Loucy (cell line): Measurements from ENCODE around the gene VAV2.

Experiments used
- H2AFZ ChIP-seq: fragments of 200-600 bp; sonication (generic); 2 replicates; pipeline ENCODE4 v1.6.0; 2016; ENCODE audit warnings: antibody characterized with exemption, mild to moderate bottlenecking, low read length, moderate library complexity
- H3F3A ChIP-seq: fragments of 200-600 bp; 2 replicates; pipeline ENCODE4 v1.6.0; 2016; ENCODE audit warnings: antibody characterized with exemption, low read depth, mild to moderate bottlenecking
- H3K27me3 ChIP-seq: fragments of 200-600 bp; sonication (generic); 2 replicates; pipeline ENCODE4 v1.6.1; 2014; ENCODE audit warnings: low read length, mild to moderate bottlenecking; ENCODE audit not compliant: insufficient read depth, poor library complexity, severe bottlenecking
- H3K36me3 ChIP-seq: fragments of 200-600 bp; sonication (generic); 2 replicates; pipeline ENCODE4 v1.6.1; 2016; ENCODE audit warnings: low read length; ENCODE audit not compliant: insufficient read depth
- H3K4me1 ChIP-seq: fragments of 200-600 bp; sonication (generic); 2 replicates; pipeline ENCODE4 v1.5.1; 2014; ENCODE audit warnings: low read length, mild to moderate bottlenecking; ENCODE audit not compliant: insufficient read depth, poor library complexity, severe bottlenecking
- H3K4me2 ChIP-seq: fragments of 200-600 bp; sonication (generic); 2 replicates; pipeline ENCODE4 v1.6.0; 2014; ENCODE audit warnings: antibody characterized with exemption, low read length, low read depth, mild to moderate bottlenecking; ENCODE audit not compliant: poor library complexity, severe bottlenecking
- H3K4me3 ChIP-seq: fragments of 200-600 bp; sonication (generic); 2 replicates; pipeline ENCODE4 v1.5.1; 2014; ENCODE audit warnings: low read length, mild to moderate bottlenecking, mixed read lengths; ENCODE audit not compliant: poor library complexity, severe bottlenecking
- H3K79me2 ChIP-seq: fragments of 200-600 bp; sonication (generic); 2 replicates; pipeline ENCODE4 v1.6.1; 2014; ENCODE audit warnings: low read length; ENCODE audit not compliant: insufficient read depth
- H3K9ac ChIP-seq: fragments of 200-600 bp; sonication (generic); 2 replicates; pipeline ENCODE4 v1.6.0; 2014; ENCODE audit warnings: mild to moderate bottlenecking, low read depth, low read length, moderate library complexity; ENCODE audit not compliant: poor library complexity, severe bottlenecking
- H3K9me2 ChIP-seq: fragments of 200-600 bp; sonication (generic); replicated peaks from 2 replicates; pipeline ENCODE4 v1.6.1; 2016; ENCODE audit warnings: low read depth, low read length, mixed read lengths
- H3K9me3 ChIP-seq: fragments of 200-600 bp; sonication (generic); 2 replicates; pipeline ENCODE4 v1.6.1; 2014; ENCODE audit warnings: mild to moderate bottlenecking, antibody characterized with exemption, low read length, low read depth; ENCODE audit not compliant: insufficient read depth
- H4K20me1 ChIP-seq: fragments of 200-600 bp; sonication (generic); 2 replicates; pipeline ENCODE4 v1.6.0; 2014; ENCODE audit warnings: antibody characterized with exemption, low read length, mild to moderate bottlenecking; ENCODE audit not compliant: insufficient read depth, poor library complexity, severe bottlenecking
- CTCF ChIP-seq: fragments of 200-600 bp; sonication (generic); conservative IDR thresholded peaks from 2 replicates; pipeline ENCODE4 v1.5.1; 2014; ENCODE audit warnings: mild to moderate bottlenecking, antibody characterized with exemption, low read length
- EZH2phosphoT487 ChIP-seq: fragments of 200-600 bp; IDR thresholded peaks from 2 replicates; pipeline ENCODE4 v1.6.1; 2018; ENCODE audit warnings: antibody characterized with exemption, mild to moderate bottlenecking, moderate library complexity, borderline replicate concordance

VAV2 gene

DNA sequence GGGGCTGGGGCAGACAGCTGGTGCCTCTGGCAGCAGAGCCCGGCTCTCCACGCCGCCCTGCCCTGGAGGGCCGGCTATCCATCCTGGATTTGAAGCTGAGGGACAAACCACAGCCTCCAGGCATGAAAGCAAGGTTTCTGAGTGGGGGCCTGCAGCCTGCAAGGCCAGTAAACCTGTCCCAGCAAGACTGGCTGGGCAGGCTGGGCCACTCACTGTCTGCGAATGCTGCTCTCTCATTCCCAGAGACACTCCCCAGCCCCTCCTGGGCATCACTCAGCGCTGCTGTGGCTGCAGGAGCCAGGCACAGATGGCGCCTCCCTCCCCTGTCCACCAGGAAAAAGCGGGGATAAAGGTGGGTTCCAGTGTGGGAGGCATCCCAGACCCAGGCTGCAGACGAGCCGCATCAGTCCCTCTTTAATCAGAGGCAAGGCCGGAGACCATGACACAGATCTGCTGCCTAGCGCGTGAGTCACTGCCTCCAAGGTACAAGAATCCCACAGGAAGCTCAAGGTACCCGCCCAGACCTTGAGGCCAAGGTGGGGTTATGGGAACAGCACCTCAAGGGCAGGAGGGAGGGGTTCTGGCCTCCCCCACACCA is 118.0 kb downstream of the VAV2 start:
- H3K4me1 ChIP-seq: peaks cover 19% of the 10 kb centered on the region
- no peaks in the 10 kb centered on the region for H3K9me2 ChIP-seq
- H3K27me3 ChIP-seq: no peaks in the 10 kb centered on the region
- TF ChIP-seq EZH2phosphoT487 (no peak), CTCF (no peak)
- H3K9me3 ChIP-seq: no peaks in the 10 kb centered on the region
- H3K4me3 ChIP-seq: no peak overlapping the region
- peaks cover 25% of the 10 kb centered on the region; the same call in 1 of the 2 replicates for H3K79me2 ChIP-seq
- peaks cover 6% of the 10 kb centered on the region; the same call in 1 of the 2 replicates for H3F3A ChIP-seq
- H4K20me1 ChIP-seq: peaks cover 2% of the 10 kb centered on the region
- no peak overlapping the region for H3K9ac ChIP-seq
- no peaks in the 10 kb centered on the region for H3K36me3 ChIP-seq
- no peak overlapping the region for H3K4me2 ChIP-seq
- no peak overlapping the region for H2AFZ ChIP-seq

GRCh38 chr9:133873461-133873891 is 118.6 kb downstream of the VAV2 start:
- Histone ChIP-seq H3F3A (peaks cover 8% of the 10 kb centered on the region; the same call in 1 of the 2 replicates), H4K20me1 (peaks cover 3% of the 10 kb centered on the region), H3K27me3 (no peaks in the 10 kb centered on the region), H3K9me2 (no peaks in the 10 kb centered on the region), H3K9ac (no peak overlapping the region), H3K79me2 (peaks cover 29% of the 10 kb centered on the region), H3K4me2 (no peak overlapping the region), H3K36me3 (no peaks in the 10 kb centered on the region), H3K4me3 (no peak overlapping the region), H3K4me1 (peaks cover 25% of the 10 kb centered on the region), H3K9me3 (no peaks in the 10 kb centered on the region), H2AFZ (no peak overlapping the region)
- TF ChIP-seq CTCF (no peak), EZH2phosphoT487 (no peak)

DNA sequence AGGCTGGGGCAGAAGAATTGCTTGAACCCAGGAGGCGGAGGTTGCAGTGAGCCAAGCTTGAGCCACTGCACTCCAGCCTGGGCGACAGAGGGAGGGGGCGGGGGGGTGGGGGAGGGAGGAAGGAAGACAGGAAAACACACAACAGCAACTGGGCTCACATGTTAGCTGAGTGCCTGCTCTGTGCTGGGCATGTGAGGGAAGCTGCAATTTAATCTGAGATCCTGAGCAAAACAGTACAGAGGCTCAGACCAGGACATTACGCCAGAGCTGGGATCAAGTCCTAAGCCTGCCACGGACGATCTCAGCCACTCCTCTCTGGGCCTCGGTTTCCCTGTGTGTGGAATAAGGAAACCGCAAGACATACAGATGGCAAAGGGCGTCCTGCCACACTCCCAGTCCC is 119.1 kb downstream of the VAV2 start:
- Histone ChIP-seq H3K4me1 (peaks cover 27% of the 10 kb centered on the region), H3K4me2 (no peak overlapping the region), H3K79me2 (peaks cover 34% of the 10 kb centered on the region), H3K9me2 (no peaks in the 10 kb centered on the region), H2AFZ (no peak overlapping the region), H3K4me3 (no peak overlapping the region), H3K9ac (no peak overlapping the region), H3K9me3 (no peaks in the 10 kb centered on the region), H3K36me3 (no peaks in the 10 kb centered on the region), H4K20me1 (peaks cover 3% of the 10 kb centered on the region), H3K27me3 (no peaks in the 10 kb centered on the region), H3F3A (peaks cover 8% of the 10 kb centered on the region; the same call in 1 of the 2 replicates)
- TF ChIP-seq EZH2phosphoT487 (no peak), CTCF (no peak)
